ENCODE results near the gene GSTP1.

DNA sequence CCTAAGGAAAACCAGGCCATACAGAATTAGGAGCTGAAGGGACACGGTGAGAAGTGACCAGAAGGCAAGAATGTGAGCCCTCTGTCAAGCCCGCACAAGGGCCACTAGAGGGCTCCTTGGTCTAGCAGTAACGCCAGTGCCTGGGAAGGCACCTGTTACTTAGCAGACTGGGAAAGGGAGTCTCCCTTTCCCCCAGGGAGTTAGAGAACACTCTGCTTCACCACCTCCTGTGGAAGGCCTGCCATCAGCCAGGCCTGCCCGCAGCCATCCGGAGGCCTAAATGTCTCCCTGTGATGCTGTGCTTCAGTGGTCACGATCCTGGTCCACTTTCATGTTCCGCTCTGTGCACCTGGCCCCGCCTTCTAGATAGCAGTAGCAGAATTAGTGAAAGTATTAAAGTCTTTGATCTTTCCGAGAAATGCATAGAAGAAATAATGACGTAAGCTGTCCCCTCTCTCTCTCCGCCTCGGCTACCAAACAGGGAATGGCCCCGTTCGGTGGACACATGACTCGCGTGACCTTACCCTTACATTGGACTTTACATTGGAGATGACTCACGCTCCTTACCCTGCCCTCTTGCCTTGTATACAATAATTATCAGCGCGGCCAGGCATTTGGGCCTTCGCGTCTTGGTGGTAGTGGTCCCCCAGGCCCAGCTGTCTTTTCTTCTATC lies 10.7 kb upstream of the GSTP1 start:
- TF ChIP-seq CTCF (IDR thresholded peaks at IDR 0.05) (peak; percentile 64 to 81 (median 71)), POLR2A (IDR thresholded peaks at IDR 0.05) (no peak)
